DND-41 (cell line): Measurements from ENCODE around the gene SMC1B.
A peak's percentile ranks its signal among the peaks of the same experiment; 100 is the strongest.

Experiments used
- ATAC-seq: fragments of 200-7000 bp; cut with Tn5 transposase; 3 replicates; pipeline ENCODE4 v1.9.1; 2021; ENCODE audit warnings: low read depth; ENCODE audit not compliant: insufficient read depth
- DNase-seq: peaks from one replicate; pipeline ENCODE4 v3.0.0-alpha.2; 2020
- H2AFZ ChIP-seq: 2 replicates; pipeline ENCODE4 v1.6.0; 2012; ENCODE audit warnings: low read depth, low read length
- H3K27ac ChIP-seq: 2 replicates; pipeline ENCODE4 v1.5.1; 2012; ENCODE audit warnings: low read length, inconsistent platforms
- H3K27me3 ChIP-seq: fragments of 200-600 bp; sonication (generic); 2 replicates; pipeline ENCODE4 v1.6.0; 2012; ENCODE audit warnings: low read length, mild to moderate bottlenecking, inconsistent platforms; ENCODE audit not compliant: insufficient read depth, poor library complexity
- H3K36me3 ChIP-seq: 2 replicates; pipeline ENCODE4 v1.5.1; 2012; ENCODE audit warnings: low read length, inconsistent platforms; ENCODE audit not compliant: insufficient read depth
- H3K4me1 ChIP-seq: 2 replicates; pipeline ENCODE4 v1.5.1; 2012; ENCODE audit warnings: mild to moderate bottlenecking, low read length; ENCODE audit not compliant: insufficient read depth
- H3K4me2 ChIP-seq: 2 replicates; pipeline ENCODE4 v1.6.0; 2012; ENCODE audit warnings: mild to moderate bottlenecking, moderate library complexity, low read length, inconsistent platforms; ENCODE audit not compliant: insufficient read depth
- H3K4me3 ChIP-seq, 2 experiments: fragments of 200-600 bp in 1 of 2; shearing (Covaris generic) in 1 of 2; 2 replicates each; pipeline ENCODE4 v1.5.1; 2012 to 2016; ENCODE audit warnings: inconsistent platforms in 2 of 2, low read length in 2 of 2, mild to moderate bottlenecking in 2 of 2, low read depth in 1 of 2, moderate library complexity in 1 of 2
- H3K79me2 ChIP-seq: 2 replicates; pipeline ENCODE4 v1.6.0; 2012; ENCODE audit warnings: low read length, inconsistent platforms; ENCODE audit not compliant: insufficient read depth
- H3K9ac ChIP-seq: 2 replicates; pipeline ENCODE4 v1.6.0; 2012; ENCODE audit warnings: low read depth, mild to moderate bottlenecking, inconsistent platforms, low read length, moderate library complexity
- H3K9me3 ChIP-seq: 2 replicates; pipeline ENCODE4 v1.5.1; 2012; ENCODE audit warnings: low read length, moderate library complexity, mild to moderate bottlenecking, inconsistent platforms; ENCODE audit not compliant: insufficient read depth, severe bottlenecking
- H4K20me1 ChIP-seq: 2 replicates; pipeline ENCODE4 v1.6.0; 2012; ENCODE audit warnings: low read length; ENCODE audit not compliant: insufficient read depth
- EZH2 ChIP-seq: IDR thresholded peaks from 3 replicates; pipeline ENCODE4 v1.6.1; 2012; ENCODE audit warnings: borderline replicate concordance, low read depth, mild to moderate bottlenecking, moderate library complexity, low read length, inconsistent platforms; ENCODE audit not compliant: severe bottlenecking
- TF ChIP-seq, protein P1 (sequence below): IDR thresholded peaks from 2 replicates; pipeline ENCODE4 v1.5.1; 2012; ENCODE audit warnings: borderline replicate concordance, low read length, moderate library complexity, mild to moderate bottlenecking; ENCODE audit not compliant: poor library complexity, severe bottlenecking; ENCODE audit errors: extremely low read depth

The SMC1B gene

DNA sequence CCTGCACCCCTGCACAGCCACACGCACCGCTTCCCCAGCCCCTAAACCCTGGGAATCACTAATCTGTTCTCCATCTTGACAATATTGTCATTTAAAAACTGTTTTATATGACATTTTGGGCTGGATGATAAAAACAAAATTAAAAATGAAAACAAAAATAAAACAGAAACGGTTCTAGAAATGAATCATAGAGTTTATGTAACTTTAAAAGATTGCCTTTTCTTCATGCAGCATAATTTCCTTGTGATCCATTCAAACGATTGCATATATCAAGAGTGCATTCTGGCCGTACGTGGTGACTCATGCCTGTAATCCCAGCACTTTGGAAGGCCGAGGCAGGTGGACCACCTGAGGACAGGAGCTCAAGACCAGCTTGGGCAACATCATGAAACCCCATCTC, 110.2 kb downstream of the SMC1B start:
- Histone ChIP-seq H3K27me3 (peaks cover 14% of the 10 kb centered on the region), H3K9ac (no peak overlapping the region), H3K4me2 (no peak overlapping the region), H3K4me1 (no peaks in the 10 kb centered on the region), H3K9me3 (no peaks in the 10 kb centered on the region), H3K36me3 (no peaks in the 10 kb centered on the region), H3K4me3 (no peak overlapping the region), H2AFZ (no peak overlapping the region), H4K20me1 (no peaks in the 10 kb centered on the region), H3K79me2 (no peaks in the 10 kb centered on the region), H3K27ac (no peak overlapping the region)
- TF ChIP-seq EZH2, result no peak
- ATAC-seq (no peak), DNase-seq (no peak)

DNA sequence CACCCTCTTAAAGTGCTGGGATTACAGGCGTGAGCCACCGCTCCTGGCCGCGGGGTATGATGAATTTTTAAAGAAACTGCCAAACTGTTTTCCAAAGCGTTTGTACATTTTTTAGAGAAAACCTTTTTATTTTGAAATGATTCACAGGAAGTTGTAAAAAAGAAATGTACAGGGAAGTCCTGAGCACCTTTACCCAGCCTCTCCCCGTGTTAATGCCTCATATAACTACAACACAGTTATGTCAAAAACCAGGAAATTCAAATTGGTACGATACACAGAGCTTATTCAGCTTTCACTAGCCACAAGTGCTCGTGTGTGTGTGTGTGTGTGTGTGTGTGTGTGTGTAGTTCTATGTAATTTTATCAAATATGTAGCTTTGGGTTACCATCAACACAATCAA, 110.6 kb downstream of the SMC1B start:
- Histone ChIP-seq H3K9ac (no peak overlapping the region), H2AFZ (no peak overlapping the region), H4K20me1 (no peaks in the 10 kb centered on the region), H3K4me1 (no peaks in the 10 kb centered on the region), H3K27me3 (peaks cover 14% of the 10 kb centered on the region), H3K9me3 (no peaks in the 10 kb centered on the region), H3K4me2 (no peak overlapping the region), H3K36me3 (no peaks in the 10 kb centered on the region), H3K79me2 (no peaks in the 10 kb centered on the region), H3K4me3 (no peak overlapping the region), H3K27ac (no peak overlapping the region)
- DNase-seq (no peak), ATAC-seq (no peak)
- TF ChIP-seq, protein P1, sequence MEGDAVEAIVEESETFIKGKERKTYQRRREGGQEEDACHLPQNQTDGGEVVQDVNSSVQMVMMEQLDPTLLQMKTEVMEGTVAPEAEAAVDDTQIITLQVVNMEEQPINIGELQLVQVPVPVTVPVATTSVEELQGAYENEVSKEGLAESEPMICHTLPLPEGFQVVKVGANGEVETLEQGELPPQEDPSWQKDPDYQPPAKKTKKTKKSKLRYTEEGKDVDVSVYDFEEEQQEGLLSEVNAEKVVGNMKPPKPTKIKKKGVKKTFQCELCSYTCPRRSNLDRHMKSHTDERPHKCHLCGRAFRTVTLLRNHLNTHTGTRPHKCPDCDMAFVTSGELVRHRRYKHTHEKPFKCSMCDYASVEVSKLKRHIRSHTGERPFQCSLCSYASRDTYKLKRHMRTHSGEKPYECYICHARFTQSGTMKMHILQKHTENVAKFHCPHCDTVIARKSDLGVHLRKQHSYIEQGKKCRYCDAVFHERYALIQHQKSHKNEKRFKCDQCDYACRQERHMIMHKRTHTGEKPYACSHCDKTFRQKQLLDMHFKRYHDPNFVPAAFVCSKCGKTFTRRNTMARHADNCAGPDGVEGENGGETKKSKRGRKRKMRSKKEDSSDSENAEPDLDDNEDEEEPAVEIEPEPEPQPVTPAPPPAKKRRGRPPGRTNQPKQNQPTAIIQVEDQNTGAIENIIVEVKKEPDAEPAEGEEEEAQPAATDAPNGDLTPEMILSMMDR, result no peak
- no peak for TF ChIP-seq EZH2

DNA sequence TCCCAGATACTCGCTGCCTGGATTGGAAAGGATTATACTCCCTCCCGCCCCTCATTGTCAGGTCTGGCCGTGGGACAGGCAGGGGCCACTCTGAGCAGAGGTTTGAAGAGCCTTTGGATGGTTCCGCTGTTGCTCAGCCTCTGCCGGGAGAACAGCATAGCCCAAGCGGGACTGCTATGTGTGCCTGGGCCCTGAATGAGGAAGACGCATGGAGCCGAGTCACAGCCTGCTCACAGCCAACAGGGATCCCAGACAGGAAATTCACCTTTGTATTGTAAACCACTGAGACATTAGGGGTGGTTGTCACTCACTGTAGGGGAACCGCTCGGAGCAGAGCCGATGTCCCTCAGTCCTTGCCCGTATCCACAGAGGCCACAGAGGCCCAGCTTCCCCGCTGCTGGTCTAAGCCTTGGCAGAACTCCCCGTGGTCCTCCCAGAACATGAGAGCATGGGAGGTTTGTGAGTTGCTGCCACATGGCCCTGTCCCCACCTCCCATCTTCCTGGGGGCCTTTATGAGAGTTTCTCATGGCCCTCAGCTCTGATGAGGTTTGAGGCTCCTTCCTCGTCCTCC, 114.4 kb downstream of the SMC1B start:
- H3K4me1 ChIP-seq, result no peaks in the 10 kb centered on the region
- H4K20me1 ChIP-seq, result no peaks in the 10 kb centered on the region
- H3K9ac ChIP-seq, result no peak overlapping the region
- H3K4me2 ChIP-seq, result no peak overlapping the region
- H3K36me3 ChIP-seq, result no peaks in the 10 kb centered on the region
- no peak overlapping the region for H3K4me3 ChIP-seq
- H2AFZ ChIP-seq, result no peak overlapping the region
- H3K27ac ChIP-seq, result no peak overlapping the region
- H3K79me2 ChIP-seq, result no peaks in the 10 kb centered on the region
- no peak for TF ChIP-seq EZH2
- TF ChIP-seq, protein P1, result no peak
- peaks cover 14% of the 10 kb centered on the region for H3K27me3 ChIP-seq
- H3K9me3 ChIP-seq, result no peaks in the 10 kb centered on the region
- DNase-seq (no peak), ATAC-seq (no peak)

DNA sequence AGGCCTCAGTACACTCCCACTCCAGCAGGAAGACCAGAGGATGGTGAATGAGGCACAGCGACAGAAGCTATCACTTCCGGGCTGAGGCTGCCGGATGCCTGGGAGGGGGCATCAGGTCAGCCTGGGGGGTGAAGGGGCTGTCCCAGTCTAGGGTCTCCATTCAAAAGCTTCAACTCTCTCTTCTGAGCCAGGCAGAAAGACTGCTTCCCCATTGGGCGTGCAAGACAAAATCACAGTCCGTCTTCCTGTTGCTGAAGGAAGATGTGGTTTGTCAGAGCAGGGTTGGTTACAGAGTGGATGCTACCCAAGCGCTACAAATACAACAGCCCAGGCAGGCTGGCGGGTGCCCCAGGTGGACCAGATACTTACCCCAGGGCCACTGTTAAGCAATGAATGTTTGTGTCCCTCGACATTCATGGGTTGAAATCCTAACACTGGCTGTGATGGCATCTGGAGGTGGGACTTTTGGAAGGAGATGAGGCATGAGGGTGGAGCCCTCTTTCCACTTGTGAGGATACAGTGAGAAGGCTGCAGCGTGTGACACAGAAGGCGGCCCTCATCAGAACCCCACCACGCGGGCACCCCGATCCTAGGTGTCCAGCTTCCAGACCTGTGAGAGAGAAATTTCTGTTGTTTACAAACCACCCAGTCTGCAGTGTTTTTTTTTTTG, 116.6 kb downstream of the SMC1B start:
- H3K36me3 ChIP-seq, result no peaks in the 10 kb centered on the region
- peak; percentile 81 for ATAC-seq
- H3K79me2 ChIP-seq, result no peaks in the 10 kb centered on the region
- H3K27me3 ChIP-seq, result peaks cover 14% of the 10 kb centered on the region
- DNase-seq, result peak; percentile 21
- H3K27ac ChIP-seq, result no peak overlapping the region
- no peak overlapping the region; the same call in 1 of the 2 replicates for H2AFZ ChIP-seq
- no peak overlapping the region for H3K9ac ChIP-seq
- no peaks in the 10 kb centered on the region for H4K20me1 ChIP-seq
- no peak for TF ChIP-seq EZH2
- TF ChIP-seq, protein P1, result no peak
- H3K4me3 ChIP-seq, result no peak overlapping the region
- no peaks in the 10 kb centered on the region for H3K4me1 ChIP-seq
- H3K9me3 ChIP-seq, result no peaks in the 10 kb centered on the region
- H3K4me2 ChIP-seq, result no peak overlapping the region
